Colonic mucosa (tissue), 4 donors: ENCODE measurements around the gene MAP4. TPM values are rescaled to one million over a fixed set of nuclear protein-coding genes. Genes with fewer than 3 reads are reported as not detected.
A peak's percentile ranks its signal among the peaks of the same experiment; 100 is the strongest.
"Not testable (repeated sequence)": the region's sequence is repeated elsewhere in the genome, so short reads cannot be mapped to it uniquely, and the experiment has no call there.

Source experiments
- DNase-seq: peaks from one replicate; pipeline ENCODE4 v3.0.0-alpha.2; 2020
- H3K27ac ChIP-seq: fragments of 200-600 bp; one replicate; pipeline ENCODE4 v1.8.0; 2021
- H3K27me3 ChIP-seq: fragments of 200-600 bp; one replicate; pipeline ENCODE4 v1.8.0; 2021
- H3K36me3 ChIP-seq: fragments of 200-600 bp; one replicate; pipeline ENCODE4 v1.8.0; 2021
- H3K4me1 ChIP-seq: fragments of 200-600 bp; one replicate; pipeline ENCODE4 v1.8.0; 2021; ENCODE audit warnings: mild to moderate bottlenecking
- H3K4me3 ChIP-seq: fragments of 200-600 bp; one replicate; pipeline ENCODE4 v1.8.0; 2021
- H3K9ac ChIP-seq, 2 donors: one replicate each; pipeline ENCODE4 v1.7.0; 2013; ENCODE audit warnings: control low read depth in 2 of 2, low read depth in 2 of 2, low read length in 2 of 2
- H3K9me3 ChIP-seq: fragments of 200-600 bp; one replicate; pipeline ENCODE4 v1.8.0; 2021
- CTCF ChIP-seq: fragments of 200-600 bp; IDR thresholded peaks from one replicate; pipeline ENCODE4 v1.8.0; 2022; ENCODE audit warnings: antibody characterized with exemption, mild to moderate bottlenecking
- intact Hi-C: fragments of 100-400 bp; cut with DNase I; formaldehyde crosslinking; loops from one replicate; pipeline ENCODE4 v1.14.1; 2022
- total RNA-seq, 2 donors: library from RNA; stranded (reverse); fragmentation: NEBNext Ultra II Directional in 1 of 2; extraction: Animal tissue kit (Norgen Biotek cat#: 25700) in 1 of 2; gene quantifications; one replicate each; pipeline ENCODE4 v1.2.1, GENCODE V29; 2021
- donor health status: healthy.
- donor health status: DM: no; HTN: no; CAD: no.
- donor health status: DM: no; HTN: no; CAD: no.

Gene MAP4
- total RNA-seq, result 100 to 1,000 TPM; 117 to 132 TPM

- Histone ChIP-seq H3K27ac (peak within 1 kb of the TSS; percentile 4), H3K27me3 (no peaks in the 10 kb centered on the region), H3K9me3 (no peaks in the 10 kb centered on the region), H3K9ac (peak within 1 kb of the TSS in 1 of 2 donors; percentile 4), H3K4me1 (peaks cover 14% of the 10 kb centered on the region), H3K36me3 (no peaks in the 10 kb centered on the region), H3K4me3 (no peak within 1 kb of the TSS)
- no peak for DNase-seq
- intact Hi-C loops, result no loop called here
- no peak for TF ChIP-seq CTCF
Measured at GRCh38 chr3:48016301-48016973, at the start of gene MAP4. TSS of gene MAP4 (minus strand) at chr3:48016416. CDS start at chr3:47998860, 17,556 bp downstream.

GRCh38 chr3:48065035-48065434 is 48.8 kb upstream of the MAP4 start:
- no peaks in the 10 kb centered on the region for H3K36me3 ChIP-seq
- no peaks in the 10 kb centered on the region for H3K27me3 ChIP-seq
- TF ChIP-seq CTCF, result no peak
- DNase-seq, result no peak
- H3K9ac ChIP-seq, result no peak overlapping the region
- no peaks in the 10 kb centered on the region for H3K4me1 ChIP-seq
- intact Hi-C loops, result no loop called here
- no peak overlapping the region for H3K27ac ChIP-seq
- H3K4me3 ChIP-seq, result no peak overlapping the region
- H3K9me3 ChIP-seq, result no peaks in the 10 kb centered on the region

GRCh38 chr3:48064292-48064829 is 48.1 kb upstream of the MAP4 start:
- DNase-seq, result no peak
- Histone ChIP-seq H3K9ac (no peak overlapping the region), H3K27ac (no peak overlapping the region), H3K4me1 (no peaks in the 10 kb centered on the region), H3K36me3 (no peaks in the 10 kb centered on the region), H3K9me3 (no peaks in the 10 kb centered on the region), H3K4me3 (no peak overlapping the region), H3K27me3 (no peaks in the 10 kb centered on the region)
- no peak for TF ChIP-seq CTCF
- intact Hi-C loops, result no loop called here

- H3K27me3 ChIP-seq, H3K4me3 ChIP-seq, H3K9ac ChIP-seq, DNase-seq, H3K27ac ChIP-seq, H3K9me3 ChIP-seq, H3K36me3 ChIP-seq, intact Hi-C loops, H3K4me1 ChIP-seq: not testable (repeated sequence)
Measured at GRCh38 chr3:48061586-48061985, 45.4 kb upstream of the MAP4 start.

- H3K27me3 ChIP-seq, result no peaks in the 10 kb centered on the region
- no peaks in the 10 kb centered on the region for H3K36me3 ChIP-seq
- DNase-seq, result no peak
- TF ChIP-seq CTCF, result no peak
- H3K9me3 ChIP-seq, result no peaks in the 10 kb centered on the region
- no peak overlapping the region for H3K9ac ChIP-seq
- no peaks in the 10 kb centered on the region for H3K4me1 ChIP-seq
- no peak overlapping the region for H3K4me3 ChIP-seq
- H3K27ac ChIP-seq, result no peak overlapping the region
- intact Hi-C loops, result no loop called here
Measured at GRCh38 chr3:48058091-48058490, 41.9 kb upstream of the MAP4 start.

- H3K4me1 ChIP-seq, result no peaks in the 10 kb centered on the region
- no peak overlapping the region for H3K9ac ChIP-seq
- no peaks in the 10 kb centered on the region for H3K9me3 ChIP-seq
- no peaks in the 10 kb centered on the region for H3K36me3 ChIP-seq
- DNase-seq, result no peak
- H3K27ac ChIP-seq, result no peak overlapping the region
- H3K4me3 ChIP-seq, result no peak overlapping the region
- H3K27me3 ChIP-seq, result no peaks in the 10 kb centered on the region
- intact Hi-C loops, result no loop called here
- TF ChIP-seq CTCF, result no peak
Measured at GRCh38 chr3:48057521-48057920, 41.3 kb upstream of the MAP4 start.
